HepG2 (cell line): ENCODE data around the gene AGBL1.

Source experiments
- CTCF ChIP-seq: sonication (generic); formaldehyde crosslinking; IDR thresholded peaks from 2 replicates; pipeline ENCODE4 v1.5.0; 2020; ENCODE audit warnings: mild to moderate bottlenecking, missing genetic modification reagents, moderate library complexity
- ISL2 ChIP-seq: sonication (generic); formaldehyde crosslinking; IDR thresholded peaks from 2 replicates; pipeline ENCODE4 v1.5.0; 2020; ENCODE audit warnings: missing genetic modification reagents
- MAFF ChIP-seq: IDR thresholded peaks from 2 replicates; pipeline ENCODE4 v1.6.1; 2011; ENCODE audit warnings: low read depth, low read length, improper control_type of control experiment
- MEIS1 ChIP-seq: sonication (generic); formaldehyde crosslinking; IDR thresholded peaks from 2 replicates; pipeline ENCODE4 v1.9.0; 2021; ENCODE audit warnings: mild to moderate bottlenecking, missing genetic modification reagents, moderate library complexity, borderline replicate concordance
- NR2C2 ChIP-seq: sonication (generic); formaldehyde crosslinking; IDR thresholded peaks from 2 replicates; pipeline ENCODE4 v1.4.0; 2020; ENCODE audit warnings: missing genetic modification reagents, mild to moderate bottlenecking, moderate library complexity, borderline replicate concordance
- SETDB1 ChIP-seq: sonication (generic); formaldehyde crosslinking; IDR thresholded peaks from 2 replicates; pipeline ENCODE4 v1.5.1; 2020; ENCODE audit warnings: missing genetic modification reagents, mild to moderate bottlenecking, borderline replicate concordance
- SRSF1 ChIP-seq: fragments of 200-400 bp; formaldehyde crosslinking; optimal IDR thresholded peaks from 2 replicates; pipeline ENCODE3; 2017; ENCODE audit warnings: mild to moderate bottlenecking, low read depth, low read length, moderate library complexity
- TFAP4 ChIP-seq: sonication (generic); IDR thresholded peaks from 2 replicates; pipeline ENCODE4 v1.6.1; 2016; ENCODE audit warnings: low read depth, borderline replicate concordance
- USF2 ChIP-seq, 2 experiments: sonication (generic) in 1 of 2; formaldehyde crosslinking in 1 of 2; IDR thresholded peaks; 2 replicates each; pipeline versions ENCODE4 v1.5.1 to v1.6.1; 2011 to 2020; ENCODE audit warnings: borderline replicate concordance in 1 of 2, low read depth in 1 of 2, low read length in 1 of 2, mild to moderate bottlenecking in 1 of 2, missing genetic modification reagents in 1 of 2, moderate library complexity in 1 of 2
- ZNF639 ChIP-seq: conservative IDR thresholded peaks from 2 replicates; pipeline ENCODE4 v1.6.1; 2018; ENCODE audit warnings: missing genetic modification reagents
- ZZZ3 ChIP-seq: sonication (generic); formaldehyde crosslinking; IDR thresholded peaks from 2 replicates; pipeline ENCODE4 v1.4.0; 2020; ENCODE audit warnings: missing genetic modification reagents, mild to moderate bottlenecking, borderline replicate concordance

- no peak for TF ChIP-seq ISL2 (CRISPR knock-in tag)
- TF ChIP-seq NR2C2, result no peak
- TF ChIP-seq MEIS1, result no peak
- no peak for TF ChIP-seq CTCF (CRISPR knock-in tag)
- no peak for TF ChIP-seq USF2 (IDR thresholded peaks at IDR 0.05; ENCODE audit: low read depth, low read length)
- no peak for TF ChIP-seq USF2 (CRISPR knock-in tag; IDR thresholded peaks at IDR 0.05; ENCODE audit: borderline replicate concordance)
- no peak for TF ChIP-seq ZZZ3 (CRISPR knock-in tag)
- TF ChIP-seq MAFF, result no peak
- TF ChIP-seq SETDB1, result no peak
- TF ChIP-seq ZNF639 (CRISPR knock-in tag), result no peak
- no peak for TF ChIP-seq SRSF1
- TF ChIP-seq TFAP4, result no peak
These were observed 631 bp downstream of the AGBL1 start for GRCh38 chr15:86080302-86080701.
